HepG2 (cell line): Measurements from ENCODE around the gene YAP1. TPM values are rescaled to one million over a fixed set of nuclear protein-coding genes. Genes with fewer than 3 reads are reported as not detected.
A peak's percentile ranks its signal among the peaks of the same experiment; 100 is the strongest.

Experiments used
- HOXD1 ChIP-seq: sonication (generic); formaldehyde crosslinking; IDR thresholded peaks from 2 replicates; pipeline ENCODE4 v1.5.0; 2020; ENCODE audit warnings: missing genetic modification reagents
- MIER2 ChIP-seq: IDR thresholded peaks from 2 replicates; pipeline ENCODE4 v1.6.1; 2016; ENCODE audit warnings: missing biosample characterization, missing genetic modification reagents
- NPAS2 ChIP-seq: sonication (generic); formaldehyde crosslinking; IDR thresholded peaks from 2 replicates; pipeline ENCODE4 v1.8.0; 2022; ENCODE audit warnings: mild to moderate bottlenecking, missing genetic modification reagents, borderline replicate concordance
- RCOR2 ChIP-seq: IDR thresholded peaks from 2 replicates; pipeline ENCODE4 v1.6.1; 2016; ENCODE audit warnings: missing biosample characterization, missing genetic modification reagents
- SAP130 ChIP-seq: IDR thresholded peaks from 2 replicates; pipeline ENCODE4 v1.6.1; 2016; ENCODE audit warnings: low read depth
- TMF1 ChIP-seq: sonication (generic); formaldehyde crosslinking; IDR thresholded peaks from 2 replicates; pipeline ENCODE4 v1.8.1; 2022; ENCODE audit warnings: low read depth, missing genetic modification reagents
- ZNF350 ChIP-seq: sonication (generic); formaldehyde crosslinking; IDR thresholded peaks from 2 replicates; pipeline ENCODE4 v1.4.0; 2020; ENCODE audit warnings: mild to moderate bottlenecking, low read depth, missing genetic modification reagents, borderline replicate concordance
- ZNF614 ChIP-seq: IDR thresholded peaks from 2 replicates; pipeline ENCODE4 v1.6.1; 2018; ENCODE audit warnings: missing biosample characterization, missing genetic modification reagents, inconsistent platforms, borderline replicate concordance
- ZNF709 ChIP-seq: sonication (generic); formaldehyde crosslinking; IDR thresholded peaks from 2 replicates; pipeline ENCODE4 v1.5.0; 2020; ENCODE audit warnings: mild to moderate bottlenecking, missing genetic modification reagents
- polyA plus RNA-seq, 8 experiments: library from polyadenylated mRNA; depleted of rRNA in 3 of 8; stranded (reverse) in 7 of 8; unstranded in 1 of 8; fragments of >200 nt; fragmentation: Illumina TruSeq in 4 of 8; extraction: Trizol in 4 of 8; gene quantifications; 2 replicates each; pipeline versions ENCODE4 v1.2.1 to v1.2.3, GENCODE V29; 2011 to 2016; ENCODE audit warnings: low read depth in 4 of 8, missing spikeins in 1 of 8, mixed read lengths in 1 of 8; ENCODE audit not compliant: insufficient read depth in 1 of 8
- total RNA-seq, 5 experiments: library from RNA; depleted of rRNA; stranded (reverse); fragments of >200 nt; fragmentation: Illumina TruSeq; extraction: Trizol; gene quantifications; 2 replicates each; pipeline ENCODE4 v1.2.3, GENCODE V29; 2016; ENCODE audit warnings: low read depth in 1 of 5
- TF ChIP-seq, protein P1 (sequence below): IDR thresholded peaks from 2 replicates; pipeline ENCODE4 v1.6.1; 2016
- TF ChIP-seq, protein P2 (sequence below): sonication (generic); formaldehyde crosslinking; IDR thresholded peaks from 2 replicates; pipeline ENCODE4 v1.4.0; 2020; ENCODE audit warnings: missing genetic modification reagents
- TF ChIP-seq, protein P3 (sequence below): sonication (generic); formaldehyde crosslinking; IDR thresholded peaks from 2 replicates; pipeline ENCODE4 v1.8.1; 2023; ENCODE audit warnings: missing genetic modification reagents, inconsistent platforms, borderline replicate concordance
- TF ChIP-seq, protein P4 (sequence below): sonication (generic); formaldehyde crosslinking; IDR thresholded peaks from 2 replicates; pipeline ENCODE4 v1.4.0; 2020; ENCODE audit warnings: missing genetic modification reagents
- TF ChIP-seq, protein P5 (sequence below): sonication (generic); formaldehyde crosslinking; IDR thresholded peaks from 2 replicates; pipeline ENCODE4 v1.9.0; 2021; ENCODE audit warnings: mild to moderate bottlenecking, missing genetic modification reagents
- TF ChIP-seq, protein P6 (sequence below): IDR thresholded peaks from 2 replicates; pipeline ENCODE4 v1.6.1; 2016; ENCODE audit warnings: mild to moderate bottlenecking

The YAP1 gene
- total and polyA plus RNA-seq, 2 of the 13 experiments (the other 11 are each of a cell fraction or from before 2014, with no cell fraction given), result 59.5 to 91.0 TPM

DNA sequence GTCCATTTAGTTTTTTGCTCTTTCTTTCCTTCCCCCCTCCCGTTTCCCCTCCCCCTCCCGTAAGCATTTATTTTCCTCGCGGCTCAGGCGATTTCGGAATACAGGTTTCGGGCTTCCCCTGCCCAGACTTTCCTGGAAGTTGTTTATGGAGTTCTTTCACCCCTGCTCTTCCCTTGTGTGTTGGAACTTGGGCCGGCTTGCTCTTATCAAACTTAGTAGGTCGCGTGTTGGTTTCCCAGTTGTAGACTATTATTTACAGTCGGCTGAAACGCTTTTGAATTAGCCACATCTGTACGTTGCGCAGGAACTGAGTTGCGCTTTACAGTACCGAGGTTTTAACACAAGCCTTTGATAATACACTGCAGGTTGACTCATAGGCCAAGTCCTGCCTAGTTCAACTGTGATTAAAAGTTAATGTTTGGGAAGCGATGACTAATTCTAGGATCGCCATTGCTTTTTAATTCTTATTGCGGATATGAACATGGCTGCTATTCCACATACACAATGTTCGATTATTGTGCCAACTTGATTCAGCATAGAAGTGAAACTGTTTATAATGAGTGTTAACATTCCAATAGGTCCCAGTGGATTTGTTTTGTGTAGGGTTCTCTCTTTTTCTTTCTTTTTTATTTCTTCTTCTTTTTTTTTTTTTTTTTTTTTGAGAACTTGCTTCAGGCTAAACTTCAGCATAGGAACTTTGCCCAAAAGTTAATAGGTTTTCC, 1.7 kb downstream of the YAP1 start (continued):
- TF ChIP-seq, protein P1, sequence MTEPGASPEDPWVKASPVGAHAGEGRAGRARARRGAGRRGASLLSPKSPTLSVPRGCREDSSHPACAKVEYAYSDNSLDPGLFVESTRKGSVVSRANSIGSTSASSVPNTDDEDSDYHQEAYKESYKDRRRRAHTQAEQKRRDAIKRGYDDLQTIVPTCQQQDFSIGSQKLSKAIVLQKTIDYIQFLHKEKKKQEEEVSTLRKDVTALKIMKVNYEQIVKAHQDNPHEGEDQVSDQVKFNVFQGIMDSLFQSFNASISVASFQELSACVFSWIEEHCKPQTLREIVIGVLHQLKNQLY (CRISPR knock-in tag), result no peak; the same call in 1 of the 2 replicates
- no peak for TF ChIP-seq HOXD1
- TF ChIP-seq, protein P2, sequence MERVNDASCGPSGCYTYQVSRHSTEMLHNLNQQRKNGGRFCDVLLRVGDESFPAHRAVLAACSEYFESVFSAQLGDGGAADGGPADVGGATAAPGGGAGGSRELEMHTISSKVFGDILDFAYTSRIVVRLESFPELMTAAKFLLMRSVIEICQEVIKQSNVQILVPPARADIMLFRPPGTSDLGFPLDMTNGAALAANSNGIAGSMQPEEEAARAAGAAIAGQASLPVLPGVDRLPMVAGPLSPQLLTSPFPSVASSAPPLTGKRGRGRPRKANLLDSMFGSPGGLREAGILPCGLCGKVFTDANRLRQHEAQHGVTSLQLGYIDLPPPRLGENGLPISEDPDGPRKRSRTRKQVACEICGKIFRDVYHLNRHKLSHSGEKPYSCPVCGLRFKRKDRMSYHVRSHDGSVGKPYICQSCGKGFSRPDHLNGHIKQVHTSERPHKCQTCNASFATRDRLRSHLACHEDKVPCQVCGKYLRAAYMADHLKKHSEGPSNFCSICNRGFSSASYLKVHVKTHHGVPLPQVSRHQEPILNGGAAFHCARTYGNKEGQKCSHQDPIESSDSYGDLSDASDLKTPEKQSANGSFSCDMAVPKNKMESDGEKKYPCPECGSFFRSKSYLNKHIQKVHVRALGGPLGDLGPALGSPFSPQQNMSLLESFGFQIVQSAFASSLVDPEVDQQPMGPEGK (CRISPR knock-in tag), result peak; percentile 4; the same call in 1 of the 2 replicates
- TF ChIP-seq RCOR2 (CRISPR knock-in tag), result no peak
- TF ChIP-seq, protein P3, sequence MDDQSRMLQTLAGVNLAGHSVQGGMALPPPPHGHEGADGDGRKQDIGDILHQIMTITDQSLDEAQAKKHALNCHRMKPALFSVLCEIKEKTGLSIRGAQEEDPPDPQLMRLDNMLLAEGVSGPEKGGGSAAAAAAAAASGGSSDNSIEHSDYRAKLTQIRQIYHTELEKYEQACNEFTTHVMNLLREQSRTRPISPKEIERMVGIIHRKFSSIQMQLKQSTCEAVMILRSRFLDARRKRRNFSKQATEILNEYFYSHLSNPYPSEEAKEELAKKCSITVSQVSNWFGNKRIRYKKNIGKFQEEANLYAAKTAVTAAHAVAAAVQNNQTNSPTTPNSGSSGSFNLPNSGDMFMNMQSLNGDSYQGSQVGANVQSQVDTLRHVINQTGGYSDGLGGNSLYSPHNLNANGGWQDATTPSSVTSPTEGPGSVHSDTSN (CRISPR knock-in tag), result no peak
- TF ChIP-seq, protein P4, sequence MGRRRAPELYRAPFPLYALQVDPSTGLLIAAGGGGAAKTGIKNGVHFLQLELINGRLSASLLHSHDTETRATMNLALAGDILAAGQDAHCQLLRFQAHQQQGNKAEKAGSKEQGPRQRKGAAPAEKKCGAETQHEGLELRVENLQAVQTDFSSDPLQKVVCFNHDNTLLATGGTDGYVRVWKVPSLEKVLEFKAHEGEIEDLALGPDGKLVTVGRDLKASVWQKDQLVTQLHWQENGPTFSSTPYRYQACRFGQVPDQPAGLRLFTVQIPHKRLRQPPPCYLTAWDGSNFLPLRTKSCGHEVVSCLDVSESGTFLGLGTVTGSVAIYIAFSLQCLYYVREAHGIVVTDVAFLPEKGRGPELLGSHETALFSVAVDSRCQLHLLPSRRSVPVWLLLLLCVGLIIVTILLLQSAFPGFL (CRISPR knock-in tag), result no peak
- TF ChIP-seq SAP130 (CRISPR knock-in tag), result peak; percentile 72
- TF ChIP-seq NPAS2 (CRISPR knock-in tag), result no peak
- 0 out of 2 replicates have a peak, but pooled peaks have one; percentile 3 for TF ChIP-seq ZNF350 (CRISPR knock-in tag)
- no peak for TF ChIP-seq ZNF709 (CRISPR knock-in tag)
- no peak; the same call in 1 of the 2 replicates for TF ChIP-seq MIER2 (CRISPR knock-in tag)
- TF ChIP-seq, protein P5, sequence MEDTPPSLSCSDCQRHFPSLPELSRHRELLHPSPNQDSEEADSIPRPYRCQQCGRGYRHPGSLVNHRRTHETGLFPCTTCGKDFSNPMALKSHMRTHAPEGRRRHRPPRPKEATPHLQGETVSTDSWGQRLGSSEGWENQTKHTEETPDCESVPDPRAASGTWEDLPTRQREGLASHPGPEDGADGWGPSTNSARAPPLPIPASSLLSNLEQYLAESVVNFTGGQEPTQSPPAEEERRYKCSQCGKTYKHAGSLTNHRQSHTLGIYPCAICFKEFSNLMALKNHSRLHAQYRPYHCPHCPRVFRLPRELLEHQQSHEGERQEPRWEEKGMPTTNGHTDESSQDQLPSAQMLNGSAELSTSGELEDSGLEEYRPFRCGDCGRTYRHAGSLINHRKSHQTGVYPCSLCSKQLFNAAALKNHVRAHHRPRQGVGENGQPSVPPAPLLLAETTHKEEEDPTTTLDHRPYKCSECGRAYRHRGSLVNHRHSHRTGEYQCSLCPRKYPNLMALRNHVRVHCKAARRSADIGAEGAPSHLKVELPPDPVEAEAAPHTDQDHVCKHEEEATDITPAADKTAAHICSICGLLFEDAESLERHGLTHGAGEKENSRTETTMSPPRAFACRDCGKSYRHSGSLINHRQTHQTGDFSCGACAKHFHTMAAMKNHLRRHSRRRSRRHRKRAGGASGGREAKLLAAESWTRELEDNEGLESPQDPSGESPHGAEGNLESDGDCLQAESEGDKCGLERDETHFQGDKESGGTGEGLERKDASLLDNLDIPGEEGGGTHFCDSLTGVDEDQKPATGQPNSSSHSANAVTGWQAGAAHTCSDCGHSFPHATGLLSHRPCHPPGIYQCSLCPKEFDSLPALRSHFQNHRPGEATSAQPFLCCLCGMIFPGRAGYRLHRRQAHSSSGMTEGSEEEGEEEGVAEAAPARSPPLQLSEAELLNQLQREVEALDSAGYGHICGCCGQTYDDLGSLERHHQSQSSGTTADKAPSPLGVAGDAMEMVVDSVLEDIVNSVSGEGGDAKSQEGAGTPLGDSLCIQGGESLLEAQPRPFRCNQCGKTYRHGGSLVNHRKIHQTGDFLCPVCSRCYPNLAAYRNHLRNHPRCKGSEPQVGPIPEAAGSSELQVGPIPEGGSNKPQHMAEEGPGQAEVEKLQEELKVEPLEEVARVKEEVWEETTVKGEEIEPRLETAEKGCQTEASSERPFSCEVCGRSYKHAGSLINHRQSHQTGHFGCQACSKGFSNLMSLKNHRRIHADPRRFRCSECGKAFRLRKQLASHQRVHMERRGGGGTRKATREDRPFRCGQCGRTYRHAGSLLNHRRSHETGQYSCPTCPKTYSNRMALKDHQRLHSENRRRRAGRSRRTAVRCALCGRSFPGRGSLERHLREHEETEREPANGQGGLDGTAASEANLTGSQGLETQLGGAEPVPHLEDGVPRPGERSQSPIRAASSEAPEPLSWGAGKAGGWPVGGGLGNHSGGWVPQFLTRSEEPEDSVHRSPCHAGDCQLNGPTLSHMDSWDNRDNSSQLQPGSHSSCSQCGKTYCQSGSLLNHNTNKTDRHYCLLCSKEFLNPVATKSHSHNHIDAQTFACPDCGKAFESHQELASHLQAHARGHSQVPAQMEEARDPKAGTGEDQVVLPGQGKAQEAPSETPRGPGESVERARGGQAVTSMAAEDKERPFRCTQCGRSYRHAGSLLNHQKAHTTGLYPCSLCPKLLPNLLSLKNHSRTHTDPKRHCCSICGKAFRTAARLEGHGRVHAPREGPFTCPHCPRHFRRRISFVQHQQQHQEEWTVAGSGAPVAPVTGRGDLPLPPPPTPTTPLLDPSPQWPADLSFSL, result no peak
- TF ChIP-seq, protein P6, sequence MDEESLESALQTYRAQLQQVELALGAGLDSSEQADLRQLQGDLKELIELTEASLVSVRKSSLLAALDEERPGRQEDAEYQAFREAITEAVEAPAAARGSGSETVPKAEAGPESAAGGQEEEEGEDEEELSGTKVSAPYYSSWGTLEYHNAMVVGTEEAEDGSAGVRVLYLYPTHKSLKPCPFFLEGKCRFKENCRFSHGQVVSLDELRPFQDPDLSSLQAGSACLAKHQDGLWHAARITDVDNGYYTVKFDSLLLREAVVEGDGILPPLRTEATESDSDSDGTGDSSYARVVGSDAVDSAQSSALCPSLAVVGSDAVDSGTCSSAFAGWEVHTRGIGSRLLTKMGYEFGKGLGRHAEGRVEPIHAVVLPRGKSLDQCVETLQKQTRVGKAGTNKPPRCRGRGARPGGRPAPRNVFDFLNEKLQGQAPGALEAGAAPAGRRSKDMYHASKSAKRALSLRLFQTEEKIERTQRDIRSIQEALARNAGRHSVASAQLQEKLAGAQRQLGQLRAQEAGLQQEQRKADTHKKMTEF, result 0 out of 2 replicates have a peak, but pooled peaks have one; percentile 54
- no peak for TF ChIP-seq ZNF614
- TF ChIP-seq TMF1 (CRISPR knock-in tag), result no peak
